HL-60 (cell line): ENCODE data around the gene KDM4C.

Experiments used
- CTCF ChIP-seq: IDR thresholded peaks from one replicate; pipeline ENCODE4 v1.5.1; 2011; ENCODE audit warnings: low read length, control low read depth, inconsistent platforms; ENCODE audit not compliant: insufficient read depth
- GABPA ChIP-seq: IDR thresholded peaks from 2 replicates; pipeline ENCODE4 v1.6.1; 2012; ENCODE audit warnings: low read depth
- POLR2AphosphoS5 ChIP-seq: IDR thresholded peaks from 2 replicates; pipeline ENCODE4 v1.6.1; 2012; ENCODE audit warnings: low read depth
- SPI1 ChIP-seq: IDR thresholded peaks from 2 replicates; pipeline ENCODE4 v1.6.1; 2012; ENCODE audit warnings: low read depth, mild to moderate bottlenecking, borderline replicate concordance

- TF ChIP-seq CTCF (no peak), POLR2AphosphoS5 (no peak), SPI1 (no peak), GABPA (no peak)
Observed at GRCh38 chr9:6733831-6734230, 23.9 kb upstream of the KDM4C start.
